SK-N-MC (cell line): ENCODE results near the gene PIGV.

ENCODE experiments used
- DNase-seq: peaks from one replicate; pipeline ENCODE4 v3.0.0-alpha.2; 2011; ENCODE audit warnings: low read depth, low spot score
- H3K27ac ChIP-seq: fragments of 200-600 bp; sonication (generic); 2 replicates; pipeline ENCODE4 v1.5.1; 2016; ENCODE audit warnings: mixed run types
- H3K36me3 ChIP-seq: fragments of 200-600 bp; sonication (generic); 2 replicates; pipeline ENCODE4 v1.6.1; 2017; ENCODE audit warnings: antibody characterized with exemption, low read length, mixed read lengths; ENCODE audit not compliant: insufficient read depth
- H3K4me3 ChIP-seq: fragments of 200-600 bp; sonication (generic); 2 replicates; pipeline ENCODE4 v1.5.1; 2016
- H3K9ac ChIP-seq: fragments of 200-600 bp; sonication (generic); 2 replicates; pipeline ENCODE4 v1.8.0; 2017; ENCODE audit warnings: mixed run types, mixed read lengths; ENCODE audit not compliant: insufficient read length
- H3K9me3 ChIP-seq: fragments of 200-600 bp; sonication (generic); 2 replicates; pipeline ENCODE4 v1.6.1; 2017; ENCODE audit warnings: low read depth, mild to moderate bottlenecking, antibody characterized with exemption, low read length, moderate library complexity, mixed read lengths
- EZH2 ChIP-seq: fragments of 200-600 bp; sonication (generic); IDR thresholded peaks from one replicate; pipeline ENCODE4 v1.6.1; 2017; ENCODE audit warnings: antibody characterized with exemption
- FOXP2 ChIP-seq: optimal IDR thresholded peaks from 2 replicates; pipeline ENCODE3; 2011; ENCODE audit warnings: mild to moderate bottlenecking, moderate library complexity; ENCODE audit not compliant: insufficient read depth; ENCODE audit errors: extremely low read length, control extremely low read depth
- POLR2AphosphoS5 ChIP-seq: IDR thresholded peaks from 2 replicates; pipeline ENCODE4 v1.6.1; 2012; ENCODE audit warnings: mild to moderate bottlenecking, low read depth, low read length, borderline replicate concordance

The PIGV gene

DNA sequence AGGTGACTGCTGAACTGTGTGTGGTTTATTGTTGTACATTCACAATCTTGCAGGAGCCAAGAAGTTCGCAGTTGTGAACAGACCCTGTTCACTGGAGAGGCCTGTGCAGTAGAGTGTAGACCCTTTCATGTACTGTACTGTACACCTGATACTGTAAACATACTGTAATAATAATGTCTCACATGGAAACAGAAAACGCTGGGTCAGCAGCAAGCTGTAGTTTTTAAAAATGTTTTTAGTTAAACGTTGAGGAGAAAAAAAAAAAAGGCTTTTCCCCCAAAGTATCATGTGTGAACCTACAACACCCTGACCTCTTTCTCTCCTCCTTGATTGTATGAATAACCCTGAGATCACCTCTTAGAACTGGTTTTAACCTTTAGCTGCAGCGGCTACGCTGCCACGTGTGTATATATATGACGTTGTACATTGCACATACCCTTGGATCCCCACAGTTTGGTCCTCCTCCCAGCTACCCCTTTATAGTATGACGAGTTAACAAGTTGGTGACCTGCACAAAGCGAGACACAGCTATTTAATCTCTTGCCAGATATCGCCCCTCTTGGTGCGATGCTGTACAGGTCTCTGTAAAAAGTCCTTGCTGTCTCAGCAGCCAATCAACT is 6.4 kb upstream of the PIGV start:
- DNase-seq = no peak
- Histone ChIP-seq H3K27ac (peak overlapping the region; percentile 29), H3K9me3 (no peaks in the 10 kb centered on the region), H3K4me3 (no peak overlapping the region), H3K9ac (no peak overlapping the region), H3K36me3 (peaks cover 66% of the 10 kb centered on the region)
- TF ChIP-seq FOXP2 = no peak
- no peak for TF ChIP-seq POLR2AphosphoS5

DNA sequence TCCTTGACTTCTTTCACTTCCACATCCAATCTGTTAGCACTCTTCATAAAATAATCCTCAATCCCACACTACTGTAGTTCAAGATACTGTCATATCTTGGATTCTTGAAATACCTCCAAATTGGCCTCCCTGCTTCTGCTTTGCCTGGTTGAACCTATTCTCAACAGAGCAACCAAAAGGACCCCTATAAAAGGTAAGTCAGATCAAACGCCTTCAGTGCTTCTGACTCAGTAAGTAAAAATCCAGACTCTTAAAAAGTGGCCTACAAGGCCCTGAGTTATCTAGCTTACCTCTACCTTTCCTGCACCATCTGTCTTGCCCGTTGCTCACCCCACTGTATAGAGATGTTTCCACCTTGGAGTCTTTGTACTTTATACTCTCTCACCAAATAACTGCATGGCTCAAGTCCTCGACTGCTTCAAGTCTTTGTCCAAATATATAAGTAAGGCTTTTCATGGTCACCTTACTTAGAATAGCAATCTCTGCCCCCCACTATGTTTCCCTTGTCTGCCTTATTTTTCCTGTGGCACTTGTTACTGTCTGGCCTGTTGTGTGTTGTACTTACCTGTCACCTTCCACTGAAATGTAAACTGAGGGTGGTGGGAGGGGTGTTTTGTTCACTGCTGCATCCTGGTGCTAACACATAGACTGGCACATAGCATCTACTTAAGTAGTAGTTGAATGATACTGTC is 5.1 kb upstream of the PIGV start:
- no peak overlapping the region for H3K9ac ChIP-seq
- peaks cover 53% of the 10 kb centered on the region for H3K36me3 ChIP-seq
- H3K9me3 ChIP-seq = no peaks in the 10 kb centered on the region
- no peak for DNase-seq
- TF ChIP-seq EZH2 (no peak), FOXP2 (no peak), POLR2AphosphoS5 (no peak)
- peak overlapping the region; percentile 29 for H3K27ac ChIP-seq
- H3K4me3 ChIP-seq = no peak overlapping the region

DNA sequence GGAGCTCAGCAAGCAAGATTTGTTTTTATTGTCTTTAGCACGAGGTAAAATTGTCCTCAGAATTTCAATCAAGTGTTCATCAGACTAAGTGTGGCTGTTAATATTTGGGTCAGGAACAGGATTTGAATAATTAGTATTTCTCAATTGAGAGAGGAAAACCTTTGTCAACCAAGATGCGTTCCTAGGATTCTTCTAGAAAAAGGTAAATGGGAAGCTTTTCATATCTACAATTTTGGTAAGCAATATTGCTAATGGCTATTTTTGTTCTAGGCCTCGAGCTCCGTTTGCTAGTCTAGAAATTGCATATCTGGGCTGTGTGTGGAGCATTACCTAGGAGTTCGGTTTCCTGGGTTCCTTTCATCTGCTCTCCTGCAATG is 4.1 kb upstream of the PIGV start:
- Histone ChIP-seq H3K9ac (no peak overlapping the region), H3K27ac (peak overlapping the region; percentile 29), H3K9me3 (no peaks in the 10 kb centered on the region), H3K36me3 (peaks cover 43% of the 10 kb centered on the region), H3K4me3 (no peak overlapping the region)
- TF ChIP-seq EZH2 = no peak
- no peak for TF ChIP-seq POLR2AphosphoS5
- no peak for TF ChIP-seq FOXP2
- DNase-seq = no peak

DNA sequence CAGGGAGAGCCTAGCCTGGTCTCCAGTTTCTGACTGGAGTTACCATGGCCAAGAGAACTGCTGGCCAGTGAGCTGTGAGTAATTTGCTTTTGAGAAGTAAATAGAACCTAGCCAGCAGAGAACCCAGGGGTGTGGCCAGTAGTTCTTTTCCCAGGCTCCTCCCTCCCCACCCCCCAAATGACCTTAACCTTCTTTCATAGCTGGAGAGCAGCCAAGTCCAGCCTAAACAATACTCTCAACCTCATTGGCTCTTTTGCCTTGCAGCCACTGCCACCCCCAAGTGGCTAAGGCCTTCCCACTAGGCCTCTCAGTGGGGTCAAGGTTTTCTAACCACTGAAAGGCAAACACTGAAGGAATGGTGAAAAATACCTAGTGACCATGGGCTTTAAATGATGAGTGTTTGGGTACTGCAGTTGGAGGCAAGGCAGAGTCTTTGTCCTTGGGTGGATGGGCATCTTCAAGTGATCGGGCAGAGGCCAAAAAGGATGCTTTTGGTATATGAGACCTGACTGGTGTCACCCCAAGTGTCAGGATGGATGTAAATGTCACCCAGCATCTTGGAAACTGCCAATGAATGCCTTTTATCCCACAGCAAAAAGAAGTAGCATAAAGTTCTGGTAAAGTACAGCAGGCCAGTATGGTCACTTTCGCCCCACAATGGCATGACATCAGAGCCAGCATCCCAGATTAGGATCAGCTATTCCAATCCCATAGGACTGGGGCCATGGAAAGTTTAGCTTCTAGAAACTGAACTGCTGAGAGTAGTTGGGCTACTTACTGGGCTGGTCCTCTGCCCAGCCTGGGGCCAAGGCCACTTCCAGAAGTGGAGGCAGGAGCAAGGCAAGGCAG is 3.5 kb upstream of the PIGV start:
- peak overlapping the region; percentile 93 for H3K27ac ChIP-seq
- H3K4me3 ChIP-seq = no peak overlapping the region
- no peak overlapping the region for H3K9ac ChIP-seq
- no peak for DNase-seq
- H3K36me3 ChIP-seq = peaks cover 37% of the 10 kb centered on the region
- H3K9me3 ChIP-seq = no peaks in the 10 kb centered on the region
- no peak for TF ChIP-seq POLR2AphosphoS5
- no peak for TF ChIP-seq FOXP2
- no peak for TF ChIP-seq EZH2

DNA sequence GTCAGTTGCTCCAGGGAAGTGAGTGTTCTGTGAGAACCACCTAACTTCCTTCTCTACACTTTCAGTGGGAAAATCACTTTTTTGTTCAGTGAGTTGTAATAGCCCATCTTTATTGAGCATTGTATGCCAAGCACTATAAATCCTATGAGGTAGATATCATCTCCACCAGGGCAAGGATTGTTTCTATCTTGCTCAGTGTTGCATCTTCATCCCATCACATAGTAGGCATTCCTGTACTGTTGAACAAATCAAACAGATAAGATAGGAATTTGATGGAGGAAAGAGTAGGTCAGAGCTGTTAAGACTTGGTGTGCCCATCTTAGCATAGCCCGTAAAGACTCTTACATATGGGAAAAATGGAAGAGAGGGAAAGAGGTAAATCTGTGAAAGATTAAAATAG is 2.9 kb upstream of the PIGV start:
- H3K9ac ChIP-seq = no peak overlapping the region
- H3K9me3 ChIP-seq = no peaks in the 10 kb centered on the region
- no peak for TF ChIP-seq POLR2AphosphoS5
- TF ChIP-seq EZH2 = no peak
- TF ChIP-seq FOXP2 = no peak
- peak overlapping the region; percentile 93 for H3K27ac ChIP-seq
- H3K36me3 ChIP-seq = peaks cover 30% of the 10 kb centered on the region
- H3K4me3 ChIP-seq = no peak overlapping the region
- no peak for DNase-seq

DNA sequence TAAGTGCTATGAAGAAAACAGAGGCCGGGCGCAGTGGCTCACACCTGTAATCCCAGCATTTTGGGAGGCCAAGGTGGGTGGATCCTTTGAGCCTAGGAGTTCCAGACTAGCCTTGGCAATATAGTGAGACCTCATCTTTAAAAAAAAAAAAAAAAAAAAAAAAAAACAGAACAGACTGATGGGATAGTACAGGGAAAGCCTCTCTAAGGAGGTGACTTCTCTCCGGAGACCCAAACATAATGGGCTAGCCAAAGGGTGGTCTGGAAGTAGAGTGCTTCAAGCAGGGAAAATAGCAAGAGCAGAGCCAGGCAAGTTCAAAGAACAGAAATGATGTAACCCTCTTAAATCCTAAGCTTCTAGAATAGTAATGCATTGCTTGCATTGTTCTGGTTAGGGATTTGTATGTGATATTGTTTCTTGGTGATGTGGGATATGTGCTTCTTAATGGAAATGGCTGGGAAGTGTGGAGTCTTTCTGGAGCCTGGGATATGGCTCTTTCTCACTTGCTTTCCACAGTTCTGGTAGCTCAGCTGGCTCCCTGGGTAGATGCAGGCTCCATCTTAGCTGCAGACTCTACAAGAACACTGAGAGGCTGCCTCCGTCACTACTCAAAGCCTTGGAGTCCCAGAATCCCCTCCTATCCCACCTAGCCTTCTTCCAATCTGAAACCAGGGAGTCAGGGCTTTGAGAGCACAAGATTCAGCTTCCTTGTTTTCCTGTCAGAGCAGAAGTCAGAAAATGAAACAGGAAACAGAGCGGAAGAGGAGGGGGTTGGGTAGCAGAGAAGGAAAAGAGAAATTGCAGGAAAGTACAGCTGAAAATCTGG is 1.9 kb upstream of the PIGV start:
- Histone ChIP-seq H3K4me3 (peak overlapping the region; percentile 94), H3K36me3 (peaks cover 21% of the 10 kb centered on the region), H3K27ac (peak overlapping the region; percentile 93), H3K9me3 (no peaks in the 10 kb centered on the region), H3K9ac (peak overlapping the region; percentile 93)
- no peak for TF ChIP-seq FOXP2
- no peak; the same call in 1 of the 2 replicates for TF ChIP-seq POLR2AphosphoS5
- TF ChIP-seq EZH2 = no peak
- DNase-seq = no peak

DNA sequence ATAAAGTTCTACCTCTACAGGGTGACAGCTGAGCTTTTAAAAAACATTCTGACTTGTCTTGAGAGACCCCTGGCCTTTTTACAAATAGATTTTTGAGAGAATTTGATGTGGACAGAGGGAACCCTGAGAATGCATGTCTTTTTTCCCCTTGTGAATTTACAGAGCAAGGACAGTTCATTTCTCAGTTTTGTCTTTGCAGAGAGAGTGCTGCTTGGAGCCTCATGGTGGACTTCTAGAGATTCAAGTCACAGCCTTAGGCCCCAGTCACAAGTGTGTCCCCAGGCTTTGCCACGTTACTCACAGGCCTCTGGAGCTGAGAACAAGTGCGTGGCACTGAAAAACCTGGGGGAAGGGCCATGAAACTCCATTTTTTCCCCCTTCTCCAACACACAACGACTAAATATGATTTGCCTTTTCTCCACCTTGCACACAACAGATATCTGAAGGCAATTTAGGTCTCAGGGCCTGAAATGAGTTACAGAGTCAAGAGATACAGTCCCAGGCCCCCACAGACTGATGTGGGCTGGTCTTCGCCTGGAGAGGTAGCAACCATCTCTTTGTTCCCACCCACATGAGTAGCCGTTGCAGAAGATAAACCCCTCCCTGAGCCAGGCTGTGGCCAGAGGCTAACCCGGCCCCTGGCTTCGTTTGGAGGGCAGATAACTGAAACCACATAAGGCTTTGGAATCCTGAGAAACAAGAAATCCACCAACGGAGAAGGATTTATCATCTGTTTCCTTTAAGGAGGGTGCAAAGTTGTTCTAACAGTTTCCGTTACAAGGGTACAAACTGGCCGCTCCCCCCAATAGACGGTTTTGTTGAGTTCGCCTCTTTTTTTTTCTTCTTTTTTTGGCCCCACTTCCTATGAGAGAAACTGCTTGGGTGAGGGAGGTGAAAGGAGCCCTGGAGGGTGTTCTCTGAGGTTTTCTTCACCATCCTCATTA is 1.0 kb upstream of the PIGV start:
- Histone ChIP-seq H3K4me3 (peak overlapping the region; percentile 94), H3K27ac (peak overlapping the region; percentile 93), H3K36me3 (peaks cover 12% of the 10 kb centered on the region), H3K9ac (peak overlapping the region; percentile 93), H3K9me3 (no peaks in the 10 kb centered on the region)
- peak; percentile 48 for TF ChIP-seq POLR2AphosphoS5
- no peak for TF ChIP-seq EZH2
- no peak for DNase-seq

DNA sequence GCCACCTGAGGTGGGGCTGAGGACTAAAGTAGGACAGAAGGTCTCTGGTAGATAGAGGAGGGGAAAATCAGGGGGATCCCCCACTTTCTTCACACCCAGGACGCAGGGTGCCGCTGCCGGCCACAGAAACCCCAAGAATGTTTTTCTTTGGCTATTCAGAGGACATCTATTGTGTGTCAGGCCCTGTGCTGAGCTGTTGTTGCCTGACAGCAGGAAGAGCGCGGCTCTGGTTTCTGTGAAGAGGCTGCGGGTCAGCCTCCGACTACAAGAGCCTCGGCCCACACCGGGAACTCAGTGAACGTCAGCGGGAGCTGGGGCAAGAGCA is 407 bp upstream of the PIGV start:
- no peak for TF ChIP-seq POLR2AphosphoS5
- TF ChIP-seq FOXP2 = no peak
- TF ChIP-seq EZH2 = no peak
- peaks cover 6% of the 10 kb centered on the region for H3K36me3 ChIP-seq
- no peaks in the 10 kb centered on the region for H3K9me3 ChIP-seq
- H3K27ac ChIP-seq = peak overlapping the region; percentile 93
- H3K9ac ChIP-seq = peak overlapping the region; percentile 93
- DNase-seq = no peak
- H3K4me3 ChIP-seq = peak overlapping the region; percentile 94
